Heart left ventricle (tissue), 13 donors: ENCODE results near the gene SEPTIN5.

Source experiments
- POLR2A ChIP-seq, 2 donors: fragments of 450-650 bp; IDR thresholded peaks; one replicate each; pipeline ENCODE4 v1.6.1; 2017; ENCODE audit warnings: antibody characterized with exemption in 2 of 2, mild to moderate bottlenecking in 2 of 2, moderate library complexity in 2 of 2
- TF ChIP-seq, protein P1 (sequence below), 12 donors: fragments of 200-600 bp; sonication (generic) in 4 of 12; IDR thresholded peaks; one replicate each; pipeline versions ENCODE4 v1.5.0 to v1.8.0; 2018 to 2022; ENCODE audit warnings: antibody characterized with exemption in 12 of 12, mild to moderate bottlenecking in 5 of 12
- donor health status: ischemic (EF 13 %, LVEDD 7.1; RV severe dilation, severe dysfunction).
- donor health status: DM: no; HTN: yes; CAD: no.
- donor health status: DM: no; HTN: no; CAD: no.
- donor health status: ischemic (EF 25% LVEDD 6.9; RV normal size, moderate dysfunction).
- donor health status: ischemic (EF 25% LVEDD 5.7; RV mildly dilated, moderate dysfunction).
- donor health status: ischemic (EF 35%, LVEDD 5.7; RV mildly dilated, moderate dysfunction).
- donor health status: nonischemic (EF 11% LVEDD 7.7; RV severe dilation, severe dysfunction).
- donor health status: DM: yes; HTN: yes; CAD: no.
- donor health status: PGD.
- donor health status: ischemic (EF 29% LVEDD 5.4; RV normal size, mild dysfunction).
- donor health status: nonischemic (EF 23%, LVEDD 6.1; RV moderate dilation, normal function).

DNA sequence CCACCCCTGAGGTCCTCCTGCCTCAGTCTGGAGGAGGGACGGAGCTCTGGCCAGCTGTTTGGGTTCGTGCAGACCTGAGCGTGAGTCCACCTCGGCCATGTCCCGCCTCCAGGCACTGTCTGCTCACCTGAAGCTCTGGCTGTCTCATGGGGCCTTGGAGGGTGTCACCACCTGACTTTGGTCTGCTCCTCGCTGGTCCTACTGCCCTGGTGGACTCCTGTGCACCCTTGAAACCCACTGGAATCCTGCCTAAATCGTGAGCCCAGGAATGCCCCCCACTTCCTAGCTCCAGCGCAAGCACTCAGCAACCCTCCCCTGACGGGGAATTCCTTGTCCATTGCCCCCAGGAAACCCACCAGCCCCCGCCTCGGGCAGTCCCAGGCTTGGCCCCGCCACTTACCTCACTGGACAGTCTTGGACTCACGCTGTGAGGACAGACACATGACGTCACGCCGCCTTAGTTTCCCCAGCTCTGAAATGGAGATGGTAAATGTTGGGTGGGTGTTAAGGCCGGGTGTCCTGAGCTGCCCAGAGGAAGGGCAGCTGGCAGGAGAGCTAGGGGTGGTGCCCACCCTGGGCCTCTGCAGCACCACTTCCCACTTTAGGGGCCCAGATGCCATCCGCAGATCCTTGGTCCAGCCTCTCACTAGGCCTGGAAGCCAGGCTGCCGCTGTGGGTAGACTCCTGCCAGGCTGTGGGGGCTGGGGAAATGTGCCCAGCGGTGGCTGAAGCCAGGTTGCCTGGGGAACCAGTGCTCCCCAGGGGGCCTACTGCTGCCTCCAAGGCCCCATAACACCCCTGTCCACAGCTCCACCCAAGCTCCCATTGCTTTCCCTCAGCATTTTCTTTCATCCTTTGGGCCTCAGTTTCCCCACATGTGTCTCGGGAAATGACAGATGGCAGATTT lies 28.1 kb downstream of the SEPTIN5 start:
- TF ChIP-seq, protein P1, sequence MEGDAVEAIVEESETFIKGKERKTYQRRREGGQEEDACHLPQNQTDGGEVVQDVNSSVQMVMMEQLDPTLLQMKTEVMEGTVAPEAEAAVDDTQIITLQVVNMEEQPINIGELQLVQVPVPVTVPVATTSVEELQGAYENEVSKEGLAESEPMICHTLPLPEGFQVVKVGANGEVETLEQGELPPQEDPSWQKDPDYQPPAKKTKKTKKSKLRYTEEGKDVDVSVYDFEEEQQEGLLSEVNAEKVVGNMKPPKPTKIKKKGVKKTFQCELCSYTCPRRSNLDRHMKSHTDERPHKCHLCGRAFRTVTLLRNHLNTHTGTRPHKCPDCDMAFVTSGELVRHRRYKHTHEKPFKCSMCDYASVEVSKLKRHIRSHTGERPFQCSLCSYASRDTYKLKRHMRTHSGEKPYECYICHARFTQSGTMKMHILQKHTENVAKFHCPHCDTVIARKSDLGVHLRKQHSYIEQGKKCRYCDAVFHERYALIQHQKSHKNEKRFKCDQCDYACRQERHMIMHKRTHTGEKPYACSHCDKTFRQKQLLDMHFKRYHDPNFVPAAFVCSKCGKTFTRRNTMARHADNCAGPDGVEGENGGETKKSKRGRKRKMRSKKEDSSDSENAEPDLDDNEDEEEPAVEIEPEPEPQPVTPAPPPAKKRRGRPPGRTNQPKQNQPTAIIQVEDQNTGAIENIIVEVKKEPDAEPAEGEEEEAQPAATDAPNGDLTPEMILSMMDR (IDR thresholded peaks at IDR 0.05): no peak
- no peak for TF ChIP-seq POLR2A (IDR thresholded peaks at IDR 0.05)
